Purkinje cell (primary cell): ENCODE measurements around the gene CHST6. TPM values are rescaled to one million over a fixed set of nuclear protein-coding genes. Genes with fewer than 3 reads are reported as not detected.

Experiments used
- polyA plus RNA-seq: library from polyadenylated mRNA; unstranded; fragments of >200 nt; fragmentation: Nextera tagmentation; gene quantifications from 2 replicates; pipeline ENCODE4 v1.2.1, GENCODE V29; 2014

CHST6 gene
- polyA plus RNA-seq: 0.07 TPM in 1 of 2 replicates, not detected in the other

GRCh38 chr16:75495076-75495674 is at the start of gene CHST6:
Gene CHST6, minus strand, starts transcription at chr16:75495441. Its CDS starts 15,613 bp downstream, at chr16:75479828.

GRCh38 chr16:75535901-75536300 is 40.7 kb upstream of the CHST6 start, which contains the start of gene CHST5:
Gene CHST5, minus strand, starts transcription at chr16:75536108. Its CDS starts 5,724 bp downstream, at chr16:75530384.

GRCh38 chr16:75464122-75464918 is 30.9 kb downstream of the CHST6 start, which contains the start of gene TMEM170A:
Gene TMEM170A, minus strand, starts transcription at chr16:75464689. Its CDS starts 89 bp downstream, at chr16:75464600.

GRCh38 chr16:75432828-75433731 is 62.2 kb downstream of the CHST6 start, which contains the start of gene CFDP1:
Gene CFDP1, minus strand, starts transcription at chr16:75433503. Its CDS starts 151 bp downstream, at chr16:75433352.

Other genes starting within 250 kb of the CHST6 start
- gene BCAR1, start 243.8 kb downstream of the CHST6 start, polyA plus RNA-seq: 6.9 and 21.4 TPM in 2 replicates
- gene CFDP1, start 61.9 kb downstream of the CHST6 start, polyA plus RNA-seq: 102 and 108 TPM in 2 replicates
- gene TMEM170A, start 30.8 kb downstream of the CHST6 start, polyA plus RNA-seq: 32.0 and 36.9 TPM in 2 replicates
- gene CHST5, start 40.7 kb upstream of the CHST6 start, polyA plus RNA-seq: 0.14 TPM in 1 of 2 replicates, not detected in the other
- gene TMEM231, start 60.8 kb upstream of the CHST6 start, polyA plus RNA-seq: 6.5 and 8.3 TPM in 2 replicates
- 3,090 and 3,287 TPM in 2 replicates for gene GABARAPL2, start 70.9 kb upstream of the CHST6 start, polyA plus RNA-seq
- 5.4 and 8.0 TPM in 2 replicates for gene ADAT1, start 127.8 kb upstream of the CHST6 start, polyA plus RNA-seq
- 80.5 and 116 TPM in 2 replicates for gene KARS1, start 152.2 kb upstream of the CHST6 start, polyA plus RNA-seq
- 180 and 205 TPM in 2 replicates for gene TERF2IP, start 152.3 kb upstream of the CHST6 start, polyA plus RNA-seq
- not detected in 2 replicates for gene CPHXL2, start 181.6 kb upstream of the CHST6 start, polyA plus RNA-seq
- gene DUXB, start 206.0 kb upstream of the CHST6 start, polyA plus RNA-seq: not detected in 2 replicates
- not detected in 2 replicates for gene CPHXL, start 231.0 kb upstream of the CHST6 start, polyA plus RNA-seq